A673 (cell line): ENCODE data around the gene NEMP2. TPM values are rescaled to one million over a fixed set of nuclear protein-coding genes. Genes with fewer than 3 reads are reported as not detected.
"Not testable (repeated sequence)": the region's sequence is repeated elsewhere in the genome, so short reads cannot be mapped to it uniquely, and the experiment has no call there.

ENCODE experiments used
- BruUV-seq: library from RNA; stranded (reverse); fragments of 400-500 nt; replicated peaks from 2 replicates; lab custom pipeline; 2021; lab: Mats Ljungman, UMichigan
- CTCF ChIA-PET: fragments of 300-600 bp; sonication (Branson Sonifier 250); formaldehyde crosslinking; loops from one replicate; lab custom pipeline; 2022; ENCODE audit warnings: antibody characterized with exemption; lab: Charles Lee
- POLR2A ChIA-PET: fragments of 300-600 bp; sonication (Branson Sonifier 250); formaldehyde crosslinking; loops from one replicate; lab custom pipeline; 2022; ENCODE audit warnings: antibody characterized with exemption; ENCODE audit not compliant: low non-redundant PET; lab: Charles Lee
- DNase-seq: peaks from one replicate; pipeline ENCODE4 v3.0.0-alpha.2; 2015; ENCODE audit warnings: low spot score
- H3K27ac ChIP-seq: fragments of 200-600 bp; sonication (generic); 2 replicates; pipeline ENCODE4 v1.5.1; 2016; ENCODE audit warnings: mixed run types, low read depth, mild to moderate bottlenecking, mixed read lengths, antibody characterized with exemption, low read length; ENCODE audit not compliant: poor library complexity, severe bottlenecking
- H3K27me3 ChIP-seq: fragments of 200-600 bp; sonication (generic); replicated peaks from 2 replicates; pipeline ENCODE4 v1.6.1; 2017; ENCODE audit warnings: mixed run types, low read depth, mild to moderate bottlenecking, mixed read lengths, antibody characterized with exemption, low read length; ENCODE audit not compliant: insufficient read depth, poor library complexity
- H3K36me3 ChIP-seq: fragments of 200-600 bp; sonication (generic); 2 replicates; pipeline ENCODE4 v1.6.1; 2016; ENCODE audit warnings: mixed run types, mild to moderate bottlenecking, mixed read lengths, antibody characterized with exemption, low read length; ENCODE audit not compliant: insufficient read depth, poor library complexity, severe bottlenecking
- H3K4me1 ChIP-seq: fragments of 200-600 bp; sonication (generic); 2 replicates; pipeline ENCODE4 v1.6.1; 2017; ENCODE audit warnings: mixed run types, mild to moderate bottlenecking, mixed read lengths, antibody characterized with exemption, low read length; ENCODE audit not compliant: insufficient read depth, poor library complexity, severe bottlenecking
- H3K4me3 ChIP-seq: fragments of 200-600 bp; sonication (generic); 2 replicates; pipeline ENCODE4 v1.5.1; 2016; ENCODE audit warnings: low read depth, mixed run types, mild to moderate bottlenecking, mixed read lengths, low read length; ENCODE audit not compliant: poor library complexity, severe bottlenecking
- H3K9me3 ChIP-seq: fragments of 200-600 bp; sonication (generic); 2 replicates; pipeline ENCODE4 v1.6.1; 2016; ENCODE audit warnings: mixed run types, low read depth, mild to moderate bottlenecking, mixed read lengths, antibody characterized with exemption, low read length; ENCODE audit not compliant: poor library complexity, severe bottlenecking
- CTCF ChIP-seq: fragments of 300-800, 200-600 bp; sonication (generic); conservative IDR thresholded peaks from 2 replicates; pipeline ENCODE4 v1.5.1; 2017; ENCODE audit warnings: low read depth, mild to moderate bottlenecking, antibody characterized with exemption, low read length, moderate library complexity, mixed read lengths
- EZH2 ChIP-seq: fragments of 200-600 bp; sonication (generic); IDR thresholded peaks from 2 replicates; pipeline ENCODE4 v1.6.1; 2017; ENCODE audit warnings: borderline replicate concordance, low read depth, mild to moderate bottlenecking, mixed read lengths, antibody characterized with exemption, low read length; ENCODE audit not compliant: poor library complexity, severe bottlenecking
- intact Hi-C: fragments of 100-400 bp; cut with micrococcal nuclease; formaldehyde crosslinking; loops from one replicate; pipeline ENCODE4 v1.10.0; 2022; ENCODE audit not compliant: unreplicated experiment
- total RNA-seq: library from RNA; stranded (reverse); gene quantifications from 2 replicates; pipeline ENCODE4 v1.2.3, GENCODE V29; 2021

NEMP2 gene
- total RNA-seq, 1 experiment from 2014 or later, result 12.6 TPM

GRCh38 chr2:190499273-190499672, 35.2 kb downstream of the NEMP2 start:
- BruUV-seq, result no TSS peak
- POLR2A ChIA-PET, result no interaction called here
- H3K36me3 ChIP-seq, result no peaks in the 10 kb centered on the region
- no peak overlapping the region for H3K4me3 ChIP-seq
- intact Hi-C loops, result no loop called here
- TF ChIP-seq CTCF (no peak), EZH2 (no peak)
- H3K4me1 ChIP-seq, result no peaks in the 10 kb centered on the region
- DNase-seq, result no peak
- H3K9me3 ChIP-seq, result no peaks in the 10 kb centered on the region
- H3K27ac ChIP-seq, result no peak overlapping the region
- CTCF ChIA-PET, result no interaction called here
- no peaks in the 10 kb centered on the region for H3K27me3 ChIP-seq

GRCh38 chr2:190497428-190497827, 37.1 kb downstream of the NEMP2 start:
- intact Hi-C loops, result no loop called here
- Histone ChIP-seq H3K4me3 (no peak overlapping the region), H3K36me3 (no peaks in the 10 kb centered on the region), H3K27me3 (no peaks in the 10 kb centered on the region), H3K4me1 (no peaks in the 10 kb centered on the region), H3K9me3 (no peaks in the 10 kb centered on the region), H3K27ac (no peak overlapping the region)
- ChIA-PET CTCF (no interaction called here), POLR2A (no interaction called here)
- TF ChIP-seq EZH2, result no peak
- TF ChIP-seq CTCF, result no peak
- no peak for DNase-seq
- BruUV-seq, result no TSS peak

DNA sequence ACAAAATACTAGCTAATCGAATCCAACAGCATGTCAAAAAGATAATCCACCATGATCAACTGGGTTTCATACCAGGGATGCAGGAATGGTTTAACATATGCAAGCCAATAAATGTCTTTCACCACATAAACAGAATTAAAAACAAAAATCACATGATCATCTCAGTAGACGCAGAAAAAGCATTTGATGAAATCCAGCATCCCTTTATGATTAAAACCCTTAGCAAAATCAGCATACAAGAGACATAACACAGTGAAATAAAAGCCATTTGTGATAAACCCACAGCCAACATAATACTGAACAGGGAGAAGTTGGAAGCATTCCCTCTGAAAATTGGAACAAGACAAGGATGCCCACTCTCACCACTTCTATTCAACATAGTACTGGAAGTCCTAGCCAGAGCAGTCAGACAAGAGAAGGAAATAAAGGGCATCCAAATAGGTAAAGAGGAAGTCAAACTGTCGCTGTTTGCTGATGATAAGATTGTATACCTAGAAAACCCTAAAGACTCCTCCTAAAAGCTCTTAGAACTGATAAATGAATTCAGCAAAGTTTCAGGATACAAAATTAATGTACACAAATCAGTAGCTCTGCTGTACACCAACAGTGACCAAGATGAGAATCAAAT, 39.8 kb downstream of the NEMP2 start:
- H3K4me3 ChIP-seq, H3K4me1 ChIP-seq, H3K27me3 ChIP-seq, intact Hi-C loops, H3K36me3 ChIP-seq, POLR2A ChIA-PET, CTCF ChIA-PET, BruUV-seq, H3K9me3 ChIP-seq, H3K27ac ChIP-seq, DNase-seq: not testable (repeated sequence)

DNA sequence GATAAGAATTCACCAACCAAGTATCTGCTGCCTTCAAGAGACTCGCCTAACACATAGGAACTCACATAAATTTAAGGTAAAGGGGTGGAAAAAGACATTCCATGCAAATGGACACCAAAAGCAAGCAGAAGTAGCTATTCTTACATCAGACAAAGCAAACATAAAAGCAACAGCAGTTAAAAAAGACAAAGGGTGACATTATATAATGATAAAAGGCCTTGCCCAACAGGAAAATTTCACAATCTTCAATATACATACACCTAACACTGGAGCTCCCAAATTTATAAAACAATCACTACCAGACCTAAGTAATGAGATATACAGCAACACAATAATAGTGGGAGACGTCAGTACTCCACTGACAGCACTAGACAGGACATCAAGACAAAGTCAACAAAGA, 41.4 kb downstream of the NEMP2 start:
- ChIA-PET POLR2A (no interaction called here), CTCF (no interaction called here)
- no peak for DNase-seq
- Histone ChIP-seq H3K27ac (no peak overlapping the region), H3K27me3 (no peaks in the 10 kb centered on the region), H3K36me3 (no peaks in the 10 kb centered on the region), H3K9me3 (no peaks in the 10 kb centered on the region), H3K4me3 (no peak overlapping the region), H3K4me1 (no peaks in the 10 kb centered on the region)
- BruUV-seq, result no TSS peak
- intact Hi-C loops, result no loop called here
- TF ChIP-seq CTCF (no peak), EZH2 (no peak)
